ENCODE measurements around the gene OR51A2. TPM values are rescaled to one million over a fixed set of nuclear protein-coding genes. Genes with fewer than 3 reads are reported as not detected.
"Not testable (repeated sequence)": the region's sequence is repeated elsewhere in the genome, so short reads cannot be mapped to it uniquely, and the experiment has no call there.

Gene OR51A2
- not detected for total RNA-seq
- polyA plus RNA-seq = not detected
- total RNA-seq = not detected

- H3K9me3 ChIP-seq (ENCODE audit: control insufficient read depth in 2 of 3, low read length in 3 of 3); DNase-seq; H3K4me1 Mint-ChIP-seq; H3K36me3 Mint-ChIP-seq; CTCF ChIA-PET; POLR2A ChIA-PET; H3K27ac Mint-ChIP-seq; H3K27ac ChIP-seq (ENCODE audit: low read depth, low read length); H3K4me3 ChIP-seq (ENCODE audit: low read length); H3K27me3 Mint-ChIP-seq; H3K4me1 ChIP-seq (ENCODE audit: control insufficient read depth in 2 of 2, insufficient read depth in 2 of 2, low read length in 2 of 2); H3K9me3 Mint-ChIP-seq; H3K4me3 Mint-ChIP-seq; H3K27me3 ChIP-seq (ENCODE audit: control insufficient read depth in 2 of 2, insufficient read depth in 2 of 2, low read length in 2 of 2); ATAC-seq; H3K36me3 ChIP-seq (ENCODE audit: control insufficient read depth in 2 of 3, insufficient read depth in 3 of 3, low read length in 3 of 3): not testable (repeated sequence)
- intact Hi-C loops (cut with micrococcal nuclease) = loop anchor here in 1 of 2 donors (1.0 to 10.0 kb wide), 2 partner anchors 9 to 59 kb away; no protein-coding TSS in a partner anchor
These were observed at the start of gene OR51A2 for GRCh38 chr11:4955613-4956012. TSS of gene OR51A2 (minus strand) at chr11:4955713. CDS start at chr11:4955713, 0 bp downstream.

DNA sequence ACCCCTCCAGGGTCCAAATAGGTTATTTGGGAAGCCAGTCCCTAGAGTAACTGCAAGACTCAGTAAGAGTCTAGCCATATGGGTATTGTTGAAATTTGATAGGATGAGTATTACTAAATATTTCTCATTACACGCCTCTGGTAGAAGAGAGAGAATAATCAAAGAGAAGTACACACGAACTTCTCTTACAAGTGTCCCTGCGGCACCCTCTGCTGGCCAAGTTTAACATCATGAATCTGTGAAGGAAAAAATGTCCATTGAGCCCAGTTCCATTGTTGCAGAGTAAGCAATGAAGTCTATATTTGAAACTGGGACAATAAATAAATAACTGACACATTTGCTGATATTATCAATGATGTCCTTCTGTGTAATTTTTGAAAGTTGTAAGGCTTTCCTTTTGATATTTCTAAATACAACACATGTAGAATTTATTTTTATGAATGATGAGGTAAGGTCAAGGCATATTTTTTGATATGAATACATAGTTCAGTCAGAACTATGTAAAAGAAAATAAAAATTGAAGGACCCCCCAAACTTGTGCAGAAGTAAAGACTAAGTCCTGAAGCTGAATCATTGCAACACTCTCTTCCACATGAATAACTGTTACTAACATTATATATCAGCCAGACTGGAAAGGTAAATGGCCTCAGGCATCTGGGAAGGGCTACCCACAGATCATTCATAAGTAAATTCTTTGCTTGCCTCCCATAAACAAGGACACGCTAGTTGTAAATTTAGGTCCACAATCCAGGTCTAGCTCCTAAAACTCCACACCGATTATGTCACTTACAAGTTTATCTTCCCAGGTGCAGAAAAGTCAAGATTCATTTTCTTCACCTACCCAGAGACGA lies 49.1 kb upstream of the OR51A2 start:
- Histone ChIP-seq H3K27ac (ENCODE audit: low read depth, low read length) (no peak overlapping the region), H3K27me3 (ENCODE audit: control insufficient read depth in 2 of 2, insufficient read depth in 2 of 2, low read length in 2 of 2) (no peaks in the 10 kb centered on the region), H3K36me3 (ENCODE audit: control insufficient read depth in 2 of 3, insufficient read depth in 3 of 3, low read length in 3 of 3) (no peaks in the 10 kb centered on the region), H3K4me3 (ENCODE audit: low read length) (no peak overlapping the region), H3K9me3 (ENCODE audit: control insufficient read depth in 2 of 3, low read length in 3 of 3) (no peaks in the 10 kb centered on the region), H3K4me1 (ENCODE audit: control insufficient read depth in 2 of 2, insufficient read depth in 2 of 2, low read length in 2 of 2) (no peaks in the 10 kb centered on the region)
- Mint-ChIP-seq H3K4me3 (no peak overlapping the region), H3K9me3 (peaks cover 0 to 2% (median 0%) of the 10 kb centered on the region in 11 donors), H3K4me1 (no peaks in the 10 kb centered on the region), H3K27me3 (peaks cover 0 to 22% (median 10%) of the 10 kb centered on the region in 5 donors), H3K36me3 (no peaks in the 10 kb centered on the region), H3K27ac (peak overlapping the region in 1 of 9 donors; percentile 21)
- intact Hi-C loops (cut with micrococcal nuclease) = loop anchor here in 1 of 2 donors (1.0 kb wide), 2 partner anchors 367 to 817 kb away; partner anchors contain the start of gene OR51D1
- ATAC-seq (no peak), DNase-seq (no peak)
- POLR2A ChIA-PET = no interaction called here
- CTCF ChIA-PET = no interaction called here

- no peak within 1 kb of the TSS for H3K4me3 Mint-ChIP-seq
- no peak for DNase-seq
- intact Hi-C loops (cut with micrococcal nuclease) = no loop called here
- no peaks in the 10 kb centered on the region for H3K36me3 Mint-ChIP-seq
- POLR2A ChIA-PET = no interaction called here
- H3K27ac Mint-ChIP-seq = no peak within 1 kb of the TSS
- ATAC-seq = no peak
- Histone ChIP-seq H3K4me1 (ENCODE audit: control insufficient read depth in 2 of 2, insufficient read depth in 2 of 2, low read length in 2 of 2) (no peaks in the 10 kb centered on the region), H3K9me3 (ENCODE audit: control insufficient read depth in 2 of 3, low read length in 3 of 3) (no peaks in the 10 kb centered on the region), H3K27me3 (ENCODE audit: control insufficient read depth in 2 of 2, insufficient read depth in 2 of 2, low read length in 2 of 2) (no peaks in the 10 kb centered on the region), H3K36me3 (ENCODE audit: control insufficient read depth in 2 of 3, insufficient read depth in 3 of 3, low read length in 3 of 3) (no peaks in the 10 kb centered on the region), H3K4me3 (ENCODE audit: low read length) (no peak within 1 kb of the TSS), H3K27ac (ENCODE audit: low read depth, low read length) (no peak within 1 kb of the TSS)
- H3K27me3 Mint-ChIP-seq = peaks cover 0 to 12% (median 0%) of the 10 kb centered on the region in 5 donors
- no peaks in the 10 kb centered on the region for H3K9me3 Mint-ChIP-seq
- no peaks in the 10 kb centered on the region for H3K4me1 Mint-ChIP-seq
- CTCF ChIA-PET = no interaction called here
These were observed 39.0 kb upstream of the OR51A2 start, which contains the start of gene OR51L1 for GRCh38 chr11:4994551-4994950. TSS of gene OR51L1 (plus strand) at chr11:4994851. CDS start at chr11:4998983, 4,132 bp downstream.

- Mint-ChIP-seq H3K9me3 (peaks cover 0 to 2% (median 0%) of the 10 kb centered on the region in 11 donors), H3K4me3 (no peak overlapping the region), H3K36me3 (no peaks in the 10 kb centered on the region), H3K27ac (no peak overlapping the region), H3K4me1 (no peaks in the 10 kb centered on the region), H3K27me3 (peaks cover 0 to 15% (median 0%) of the 10 kb centered on the region in 5 donors)
- H3K27me3 ChIP-seq (ENCODE audit: control insufficient read depth in 2 of 2, insufficient read depth in 2 of 2, low read length in 2 of 2) = no peaks in the 10 kb centered on the region
- intact Hi-C loops (cut with micrococcal nuclease) = no loop called here
- H3K9me3 ChIP-seq (ENCODE audit: control insufficient read depth in 2 of 3, low read length in 3 of 3) = no peaks in the 10 kb centered on the region
- DNase-seq = no peak
- H3K27ac ChIP-seq (ENCODE audit: low read depth, low read length) = no peak overlapping the region
- POLR2A ChIA-PET = no interaction called here
- H3K36me3 ChIP-seq (ENCODE audit: control insufficient read depth in 2 of 3, insufficient read depth in 3 of 3, low read length in 3 of 3) = no peaks in the 10 kb centered on the region
- CTCF ChIA-PET = no interaction called here
- no peak overlapping the region for H3K4me3 ChIP-seq (ENCODE audit: low read length)
- no peak for ATAC-seq
- H3K4me1 ChIP-seq (ENCODE audit: control insufficient read depth in 2 of 2, insufficient read depth in 2 of 2, low read length in 2 of 2) = no peaks in the 10 kb centered on the region
These were observed 35.5 kb upstream of the OR51A2 start for GRCh38 chr11:4991060-4991459.

GRCh38 chr11:4983841-4984240 lies 28.3 kb upstream of the OR51A2 start:
- Mint-ChIP-seq H3K27ac (no peak overlapping the region), H3K27me3 (peaks cover 0 to 5% (median 0%) of the 10 kb centered on the region in 5 donors), H3K9me3 (peaks cover 0 to 2% (median 0%) of the 10 kb centered on the region in 11 donors), H3K36me3 (no peaks in the 10 kb centered on the region), H3K4me1 (no peaks in the 10 kb centered on the region), H3K4me3 (no peak overlapping the region)
- H3K36me3 ChIP-seq (ENCODE audit: control insufficient read depth in 2 of 3, insufficient read depth in 3 of 3, low read length in 3 of 3) = no peaks in the 10 kb centered on the region
- no peaks in the 10 kb centered on the region for H3K4me1 ChIP-seq (ENCODE audit: control insufficient read depth in 2 of 2, insufficient read depth in 2 of 2, low read length in 2 of 2)
- ATAC-seq = no peak
- H3K27ac ChIP-seq (ENCODE audit: low read depth, low read length) = no peak overlapping the region
- CTCF ChIA-PET = no interaction called here
- POLR2A ChIA-PET = no interaction called here
- H3K9me3 ChIP-seq (ENCODE audit: control insufficient read depth in 2 of 3, low read length in 3 of 3) = no peaks in the 10 kb centered on the region
- no peak overlapping the region for H3K4me3 ChIP-seq (ENCODE audit: low read length)
- intact Hi-C loops (cut with micrococcal nuclease) = no loop called here
- no peaks in the 10 kb centered on the region for H3K27me3 ChIP-seq (ENCODE audit: control insufficient read depth in 2 of 2, insufficient read depth in 2 of 2, low read length in 2 of 2)
- no peak for DNase-seq

DNA sequence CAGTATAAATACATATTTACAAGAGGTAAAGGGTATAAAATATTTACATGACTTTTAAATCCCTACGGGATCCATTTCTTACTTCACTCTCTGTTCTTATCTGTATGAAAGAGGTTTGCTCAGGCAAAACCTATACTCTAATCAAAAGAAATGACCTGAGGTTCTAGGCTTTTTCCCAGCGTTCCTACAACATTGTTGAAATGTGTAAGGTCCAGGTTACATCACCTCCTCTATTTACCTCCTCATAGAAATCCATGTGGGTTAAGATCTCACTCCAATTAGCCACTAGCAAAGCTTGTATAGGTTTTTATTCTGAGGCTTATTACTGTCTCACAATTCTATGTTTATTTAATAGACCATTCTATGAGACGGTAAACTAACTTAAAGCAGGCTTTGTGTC lies 27.2 kb upstream of the OR51A2 start:
- CTCF ChIA-PET = no interaction called here
- no peak for DNase-seq
- peaks cover 0 to 5% (median 3%) of the 10 kb centered on the region in 11 donors for H3K9me3 Mint-ChIP-seq
- no peaks in the 10 kb centered on the region for H3K9me3 ChIP-seq (ENCODE audit: control insufficient read depth in 2 of 3, low read length in 3 of 3)
- H3K4me3 Mint-ChIP-seq = no peak overlapping the region
- no peaks in the 10 kb centered on the region for H3K4me1 Mint-ChIP-seq
- intact Hi-C loops (cut with micrococcal nuclease) = no loop called here
- H3K4me1 ChIP-seq (ENCODE audit: control insufficient read depth in 2 of 2, insufficient read depth in 2 of 2, low read length in 2 of 2) = no peaks in the 10 kb centered on the region
- no peaks in the 10 kb centered on the region for H3K36me3 Mint-ChIP-seq
- no peaks in the 10 kb centered on the region for H3K27me3 ChIP-seq (ENCODE audit: control insufficient read depth in 2 of 2, insufficient read depth in 2 of 2, low read length in 2 of 2)
- ATAC-seq = no peak
- H3K27me3 Mint-ChIP-seq = peaks cover 0 to 5% (median 1%) of the 10 kb centered on the region in 5 donors
- H3K4me3 ChIP-seq (ENCODE audit: low read length) = no peak overlapping the region
- H3K27ac Mint-ChIP-seq = no peak overlapping the region
- H3K27ac ChIP-seq (ENCODE audit: low read depth, low read length) = no peak overlapping the region
- POLR2A ChIA-PET = no interaction called here
- H3K36me3 ChIP-seq (ENCODE audit: control insufficient read depth in 2 of 3, insufficient read depth in 3 of 3, low read length in 3 of 3) = no peaks in the 10 kb centered on the region

GRCh38 chr11:4979036-4979435 lies 23.5 kb upstream of the OR51A2 start:
- CTCF ChIA-PET = no interaction called here
- Histone ChIP-seq H3K36me3 (ENCODE audit: control insufficient read depth in 2 of 3, insufficient read depth in 3 of 3, low read length in 3 of 3) (no peaks in the 10 kb centered on the region), H3K9me3 (ENCODE audit: control insufficient read depth in 2 of 3, low read length in 3 of 3) (no peaks in the 10 kb centered on the region), H3K27ac (ENCODE audit: low read depth, low read length) (no peak overlapping the region), H3K4me1 (ENCODE audit: control insufficient read depth in 2 of 2, insufficient read depth in 2 of 2, low read length in 2 of 2) (no peaks in the 10 kb centered on the region), H3K27me3 (ENCODE audit: control insufficient read depth in 2 of 2, insufficient read depth in 2 of 2, low read length in 2 of 2) (no peaks in the 10 kb centered on the region), H3K4me3 (ENCODE audit: low read length) (no peak overlapping the region)
- POLR2A ChIA-PET = no interaction called here
- Mint-ChIP-seq H3K36me3 (no peaks in the 10 kb centered on the region), H3K27ac (no peak overlapping the region), H3K4me1 (no peaks in the 10 kb centered on the region), H3K9me3 (peaks cover 0 to 5% (median 3%) of the 10 kb centered on the region in 11 donors), H3K4me3 (no peak overlapping the region), H3K27me3 (peaks cover 0 to 5% (median 0%) of the 10 kb centered on the region in 5 donors)
- no peak for ATAC-seq
- intact Hi-C loops (cut with micrococcal nuclease) = no loop called here
- DNase-seq = no peak
